HepG2 (cell line): ENCODE results near the gene RAB42. TPM values are rescaled to one million over a fixed set of nuclear protein-coding genes. Genes with fewer than 3 reads are reported as not detected.
A peak's percentile ranks its signal among the peaks of the same experiment; 100 is the strongest.

Source experiments
- ATAC-seq: fragments of 200-7000 bp; cut with Tn5 transposase; 3 replicates; pipeline ENCODE4 v1.9.1; 2020; ENCODE audit warnings: mild to moderate bottlenecking, moderate library complexity
- BruUV-seq: library from RNA; stranded (reverse); fragments of 400-500 nt; replicated peaks from 2 replicates; lab custom pipeline; 2021; lab: Mats Ljungman, UMichigan
- CTCF ChIA-PET: fragments of 300-600 bp; formaldehyde crosslinking; extraction: SDS; loops from one replicate; lab custom pipeline; 2021; ENCODE audit warnings: low total read pairs, inconsistent platforms, low intra/inter-chr PET ratio; lab: Yijun Ruan, JAX
- POLR2A ChIA-PET: fragments of 350-600 bp; sonication (Branson Sonifier 250); formaldehyde crosslinking; loops from one replicate; lab custom pipeline; 2020; ENCODE audit warnings: antibody characterized with exemption, inconsistent platforms; lab: Yijun Ruan, JAX
- DNase-seq: peaks from one replicate; pipeline ENCODE4 v3.0.0-alpha.2; 2015; ENCODE audit warnings: low spot score
- FAIRE-seq: peaks from 3 replicates; lab custom pipeline; 2011; peaks lifted over from hg19 to GRCh38; lab: Jason Lieb, UNC
- H2AFZ ChIP-seq: one replicate; pipeline ENCODE4 v1.6.1; 2011; ENCODE audit warnings: low read length, inconsistent platforms
- H3K27ac ChIP-seq: fragments of 300-600 bp; 3 replicates; pipeline ENCODE4 v1.8.0; 2011; ENCODE audit warnings: mixed run types, mild to moderate bottlenecking, mixed read lengths, low read length, inconsistent platforms; ENCODE audit not compliant: insufficient read depth; ENCODE audit errors: extremely low read length
- H3K27me3 ChIP-seq, 2 experiments: fragments of 200-600 bp in 1 of 2; 2 replicates in 1 of 2; 3 replicates in 1 of 2; pipeline versions ENCODE4 v1.6.0 to v1.8.0; 2011; ENCODE audit warnings: low read length in 2 of 2, mild to moderate bottlenecking in 2 of 2, moderate library complexity in 2 of 2, inconsistent platforms in 1 of 2; ENCODE audit not compliant: insufficient read depth in 2 of 2, control insufficient read depth in 1 of 2
- H3K36me3 ChIP-seq, 2 experiments: fragments of 200-600 bp in 1 of 2; replicated peaks in 1 of 2; 2 replicates in 1 of 2; 3 replicates in 1 of 2; pipeline versions ENCODE4 v1.5.1 to v1.8.0; 2011; ENCODE audit warnings: low read length in 2 of 2, inconsistent platforms in 1 of 2; ENCODE audit not compliant: insufficient read depth in 2 of 2, control insufficient read depth in 1 of 2
- H3K4me1 ChIP-seq: 2 replicates; pipeline ENCODE4 v1.5.1; 2012; ENCODE audit warnings: low read length, inconsistent platforms; ENCODE audit not compliant: insufficient read depth
- H3K4me2 ChIP-seq: 2 replicates; pipeline ENCODE4 v1.6.0; 2011; ENCODE audit warnings: low read depth, low read length, inconsistent platforms
- H3K4me3 ChIP-seq, 3 experiments: fragments of 200-600 bp in 1 of 3; sonication (generic), shearing (Covaris generic) in 1 of 3; replicated peaks in 1 of 3; 2 replicates each; pipeline ENCODE4 v1.5.1; 2011 to 2016; ENCODE audit warnings: low read length in 3 of 3, inconsistent platforms in 2 of 3, low read depth in 2 of 3, mild to moderate bottlenecking in 2 of 3, control low read depth in 1 of 3, mixed read lengths in 1 of 3; ENCODE audit not compliant: insufficient read depth in 1 of 3
- H3K79me2 ChIP-seq: one replicate; pipeline ENCODE4 v1.6.1; 2011; ENCODE audit warnings: low read length, inconsistent platforms; ENCODE audit not compliant: insufficient read depth
- H3K9ac ChIP-seq: 2 replicates; pipeline ENCODE4 v1.6.0; 2011; ENCODE audit warnings: mild to moderate bottlenecking, low read depth, low read length, inconsistent platforms; ENCODE audit not compliant: insufficient read depth
- H3K9me3 ChIP-seq: 2 replicates; pipeline ENCODE4 v1.5.1; 2012; ENCODE audit warnings: mild to moderate bottlenecking, low read length
- H4K20me1 ChIP-seq: 2 replicates; pipeline ENCODE4 v1.6.0; 2011; ENCODE audit warnings: inconsistent platforms, mild to moderate bottlenecking, low read length, moderate library complexity; ENCODE audit not compliant: insufficient read depth
- ARNT ChIP-seq: fragments of 450-650 bp; IDR thresholded peaks from 2 replicates; pipeline ENCODE4 v1.6.1; 2017
- ELF1 ChIP-seq: sonication (generic); formaldehyde crosslinking; IDR thresholded peaks from 2 replicates; pipeline ENCODE4 v1.4.0; 2020; ENCODE audit warnings: missing genetic modification reagents
- LCORL ChIP-seq, 2 experiments: fragments of 450-650 bp in 1 of 2; sonication (generic) in 1 of 2; formaldehyde crosslinking in 1 of 2; IDR thresholded peaks; 2 replicates each; pipeline versions ENCODE4 v1.5.0 to v1.6.1; 2017 to 2020; ENCODE audit warnings: antibody characterized with exemption in 1 of 2, missing genetic modification reagents in 1 of 2
- POLR2A ChIP-seq, 2 experiments: IDR thresholded peaks; 2 replicates each; pipeline ENCODE4 v1.6.1; 2011; ENCODE audit warnings: low read depth in 2 of 2, low read length in 2 of 2, mild to moderate bottlenecking in 1 of 2, moderate library complexity in 1 of 2; ENCODE audit not compliant: insufficient read depth in 1 of 2
- RBM22 ChIP-seq: fragments of 200-400 bp; formaldehyde crosslinking; optimal IDR thresholded peaks from 2 replicates; pipeline ENCODE3; 2017; ENCODE audit warnings: mild to moderate bottlenecking, low read length, moderate library complexity
- SP140L ChIP-seq: sonication (generic); formaldehyde crosslinking; IDR thresholded peaks from 2 replicates; pipeline ENCODE4 v1.4.0; 2020; ENCODE audit warnings: missing genetic modification reagents, borderline replicate concordance
- ZBTB3 ChIP-seq: sonication (generic); formaldehyde crosslinking; IDR thresholded peaks from 2 replicates; pipeline ENCODE4 v1.4.0; 2020; ENCODE audit warnings: low read depth, mild to moderate bottlenecking, moderate library complexity, missing genetic modification reagents, borderline replicate concordance
- ZFP90 ChIP-seq: sonication (generic); formaldehyde crosslinking; IDR thresholded peaks from 2 replicates; pipeline ENCODE4 v1.8.0; 2022; ENCODE audit warnings: missing genetic modification reagents, mild to moderate bottlenecking, inconsistent platforms, borderline replicate concordance
- ZFX ChIP-seq: sonication (generic); formaldehyde crosslinking; IDR thresholded peaks from 2 replicates; pipeline ENCODE4 v1.4.0; 2020; ENCODE audit warnings: mild to moderate bottlenecking, low read depth, missing genetic modification reagents, moderate library complexity
- ZNF230 ChIP-seq: sonication (generic); formaldehyde crosslinking; IDR thresholded peaks from 2 replicates; pipeline ENCODE4 v1.4.0; 2020; ENCODE audit warnings: mild to moderate bottlenecking, missing genetic modification reagents
- ZNF253 ChIP-seq: sonication (generic); formaldehyde crosslinking; IDR thresholded peaks from 2 replicates; pipeline ENCODE4 v1.8.0; 2022; ENCODE audit warnings: mild to moderate bottlenecking, missing genetic modification reagents, borderline replicate concordance
- ZNF614 ChIP-seq: IDR thresholded peaks from 2 replicates; pipeline ENCODE4 v1.6.1; 2018; ENCODE audit warnings: missing biosample characterization, missing genetic modification reagents, inconsistent platforms, borderline replicate concordance
- WGBS: methylation state at CpG from one replicate; pipeline ENCODE4 v1.1.6; 2017; ENCODE audit warnings: low lambda C conversion rate; 5-methylcytosine and 5-hydroxymethylcytosine counted together
- in situ Hi-C: cut with HindIII; loops from 2 replicates; pipeline ENCODE4 v1.10.0; 2017; ENCODE audit warnings: low pct_unique_long_range_greater_than_20kb; ENCODE audit not compliant: extremely low pct_ligation_motif_present
- intact Hi-C: fragments of 100-400 bp; cut with micrococcal nuclease; formaldehyde crosslinking; loops from one replicate; pipeline ENCODE4 v1.10.0; 2022; ENCODE audit not compliant: unreplicated experiment
- polyA plus RNA-seq, 8 experiments: library from polyadenylated mRNA; depleted of rRNA in 3 of 8; stranded (reverse) in 7 of 8; unstranded in 1 of 8; fragments of >200 nt; fragmentation: Illumina TruSeq in 4 of 8; extraction: Trizol in 4 of 8; gene quantifications; 2 replicates each; pipeline versions ENCODE4 v1.2.1 to v1.2.3, GENCODE V29; 2011 to 2016; ENCODE audit warnings: low read depth in 4 of 8, missing spikeins in 1 of 8, mixed read lengths in 1 of 8; ENCODE audit not compliant: insufficient read depth in 1 of 8
- total RNA-seq, 5 experiments: library from RNA; depleted of rRNA; stranded (reverse); fragments of >200 nt; fragmentation: Illumina TruSeq; extraction: Trizol; gene quantifications; 2 replicates each; pipeline ENCODE4 v1.2.3, GENCODE V29; 2016; ENCODE audit warnings: low read depth in 1 of 5
- TF ChIP-seq, protein P1 (sequence below): IDR thresholded peaks from 2 replicates; pipeline ENCODE4 v1.6.1; 2016; ENCODE audit warnings: missing compliant biosample characterization, missing genetic modification reagents, borderline replicate concordance
- TF ChIP-seq, protein P2 (sequence below): sonication (generic); formaldehyde crosslinking; IDR thresholded peaks from 2 replicates; pipeline ENCODE4 v1.8.0; 2022; ENCODE audit warnings: mild to moderate bottlenecking, missing genetic modification reagents, moderate library complexity
- TF ChIP-seq, protein P3 (sequence below): sonication (generic); formaldehyde crosslinking; IDR thresholded peaks from 2 replicates; pipeline ENCODE4 v1.9.0; 2021; ENCODE audit warnings: missing genetic modification reagents, borderline replicate concordance
- TF ChIP-seq, protein P4 (sequence below): sonication (generic); formaldehyde crosslinking; conservative IDR thresholded peaks from 2 replicates; pipeline ENCODE4 v1.8.0; 2022; ENCODE audit warnings: low read depth, missing genetic modification reagents

RAB42 gene
- total and polyA plus RNA-seq, 2 of the 13 experiments (the other 11 are each of a cell fraction or from before 2014, with no cell fraction given) = 10.4 to 166 TPM

GRCh38 chr1:28580722-28581530 lies 11.1 kb upstream of the RAB42 start (continued):
- TF ChIP-seq LCORL (IDR thresholded peaks at IDR 0.05) = no peak
- TF ChIP-seq LCORL (CRISPR knock-in tag; IDR thresholded peaks at IDR 0.05) = 0 out of 2 replicates have a peak, but pooled peaks have one; percentile 5
- no peak for TF ChIP-seq ZNF614
- TF ChIP-seq SP140L = no peak
- 0 out of 2 replicates have a peak, but pooled peaks have one; percentile 17 for TF ChIP-seq ZNF253 (CRISPR knock-in tag)
- peak; percentile 33; the same call in 1 of the 2 replicates for TF ChIP-seq ELF1 (CRISPR knock-in tag)
- no peak for TF ChIP-seq ZFX
- TF ChIP-seq, protein P1, sequence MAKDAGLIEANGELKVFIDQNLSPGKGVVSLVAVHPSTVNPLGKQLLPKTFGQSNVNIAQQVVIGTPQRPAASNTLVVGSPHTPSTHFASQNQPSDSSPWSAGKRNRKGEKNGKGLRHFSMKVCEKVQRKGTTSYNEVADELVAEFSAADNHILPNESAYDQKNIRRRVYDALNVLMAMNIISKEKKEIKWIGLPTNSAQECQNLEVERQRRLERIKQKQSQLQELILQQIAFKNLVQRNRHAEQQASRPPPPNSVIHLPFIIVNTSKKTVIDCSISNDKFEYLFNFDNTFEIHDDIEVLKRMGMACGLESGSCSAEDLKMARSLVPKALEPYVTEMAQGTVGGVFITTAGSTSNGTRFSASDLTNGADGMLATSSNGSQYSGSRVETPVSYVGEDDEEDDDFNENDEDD = no peak
- peak in 1 of 2 experiments; percentile 41; a peak in 1 of 4 replicates for TF ChIP-seq POLR2A (IDR thresholded peaks at IDR 0.05; ENCODE audit: insufficient read depth in 1 of 2, low read depth in 2 of 2, low read length in 2 of 2)
- TF ChIP-seq RBM22 = peak; percentile 37

GRCh38 chr1:28581531-28582247 lies 10.4 kb upstream of the RAB42 start:
- H3K4me3 ChIP-seq = peak overlapping the region; percentile 95 to 99 (median 96)
- H3K27ac ChIP-seq = peak overlapping the region; percentile 71
- peaks cover 13 to 39% of the 10 kb centered on the region in 2 experiments for H3K36me3 ChIP-seq
- in situ Hi-C loops (loop anchor here (25.0 kb wide), 1 partner anchor 344 kb away; the partner anchor contains the start of genes ATP5IF1 and DNAJC8), intact Hi-C loops (loop anchor here (2.0 kb wide), 1 partner anchor 29 kb away; the partner anchor contains the start of gene TRNAU1AP)
- H3K79me2 ChIP-seq = peaks cover 28% of the 10 kb centered on the region
- H3K9me3 ChIP-seq = no peaks in the 10 kb centered on the region
- H2AFZ ChIP-seq = no peak overlapping the region
- BruUV-seq = no TSS peak
- ATAC-seq = peak; percentile 88
- H3K4me1 ChIP-seq = peaks cover 45% of the 10 kb centered on the region
- ChIA-PET POLR2A (interaction anchor here (0.6 to 6.6 kb wide), 47 partner anchors 8 to 1899 kb away, joined by 3 to 139 read pairs (median 5); partner anchors contain the start of genes ATP5IF1, GMEB1, MED18 and PHACTR4), CTCF (no interaction called here)
- H3K4me2 ChIP-seq = peak overlapping the region; percentile 88
- FAIRE-seq = no peak
- H3K27me3 ChIP-seq = peaks cover 0 to 3% of the 10 kb centered on the region in 2 experiments; a peak in 1 of 5 replicates
- peak; percentile 88 for DNase-seq
- 10% methylated on average over 2 of the region's 75 CpGs for WGBS
- peaks cover 45% of the 10 kb centered on the region for H4K20me1 ChIP-seq
- H3K9ac ChIP-seq = peak overlapping the region; percentile 96
- TF ChIP-seq ARNT = no peak
- TF ChIP-seq, protein P2, sequence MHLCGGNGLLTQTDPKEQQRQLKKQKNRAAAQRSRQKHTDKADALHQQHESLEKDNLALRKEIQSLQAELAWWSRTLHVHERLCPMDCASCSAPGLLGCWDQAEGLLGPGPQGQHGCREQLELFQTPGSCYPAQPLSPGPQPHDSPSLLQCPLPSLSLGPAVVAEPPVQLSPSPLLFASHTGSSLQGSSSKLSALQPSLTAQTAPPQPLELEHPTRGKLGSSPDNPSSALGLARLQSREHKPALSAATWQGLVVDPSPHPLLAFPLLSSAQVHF (CRISPR knock-in tag) = no peak; the same call in 1 of the 2 replicates
- TF ChIP-seq ZNF230 (CRISPR knock-in tag) = peak; percentile 73; the same call in 1 of the 2 replicates
- peak; percentile 66; the same call in 1 of the 2 replicates for TF ChIP-seq ZBTB3 (CRISPR knock-in tag)
- TF ChIP-seq, protein P3, sequence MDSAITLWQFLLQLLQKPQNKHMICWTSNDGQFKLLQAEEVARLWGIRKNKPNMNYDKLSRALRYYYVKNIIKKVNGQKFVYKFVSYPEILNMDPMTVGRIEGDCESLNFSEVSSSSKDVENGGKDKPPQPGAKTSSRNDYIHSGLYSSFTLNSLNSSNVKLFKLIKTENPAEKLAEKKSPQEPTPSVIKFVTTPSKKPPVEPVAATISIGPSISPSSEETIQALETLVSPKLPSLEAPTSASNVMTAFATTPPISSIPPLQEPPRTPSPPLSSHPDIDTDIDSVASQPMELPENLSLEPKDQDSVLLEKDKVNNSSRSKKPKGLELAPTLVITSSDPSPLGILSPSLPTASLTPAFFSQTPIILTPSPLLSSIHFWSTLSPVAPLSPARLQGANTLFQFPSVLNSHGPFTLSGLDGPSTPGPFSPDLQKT (CRISPR knock-in tag) = 0 out of 2 replicates have a peak, but pooled peaks have one; percentile 3
- TF ChIP-seq ZFP90 (CRISPR knock-in tag) = peak; percentile 88
- TF ChIP-seq, protein P4, sequence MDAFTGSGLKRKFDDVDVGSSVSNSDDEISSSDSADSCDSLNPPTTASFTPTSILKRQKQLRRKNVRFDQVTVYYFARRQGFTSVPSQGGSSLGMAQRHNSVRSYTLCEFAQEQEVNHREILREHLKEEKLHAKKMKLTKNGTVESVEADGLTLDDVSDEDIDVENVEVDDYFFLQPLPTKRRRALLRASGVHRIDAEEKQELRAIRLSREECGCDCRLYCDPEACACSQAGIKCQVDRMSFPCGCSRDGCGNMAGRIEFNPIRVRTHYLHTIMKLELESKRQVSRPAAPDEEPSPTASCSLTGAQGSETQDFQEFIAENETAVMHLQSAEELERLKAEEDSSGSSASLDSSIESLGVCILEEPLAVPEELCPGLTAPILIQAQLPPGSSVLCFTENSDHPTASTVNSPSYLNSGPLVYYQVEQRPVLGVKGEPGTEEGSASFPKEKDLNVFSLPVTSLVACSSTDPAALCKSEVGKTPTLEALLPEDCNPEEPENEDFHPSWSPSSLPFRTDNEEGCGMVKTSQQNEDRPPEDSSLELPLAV = no peak
